Measurements from ENCODE around the gene ICAM2.

- TF ChIP-seq CTCF (IDR thresholded peaks at IDR 0.05) = no peak
- TF ChIP-seq POLR2A (IDR thresholded peaks at IDR 0.05) = no peak
Observed at GRCh38 chr17:63966646-63967264, 53.7 kb downstream of the ICAM2 start.
